IPS-15b (cell line): ENCODE data around the gene TANC1.

ENCODE experiments used
- H3K27me3 ChIP-seq: one replicate; pipeline ENCODE4 v1.6.1; 2013; ENCODE audit warnings: low read length; ENCODE audit not compliant: control insufficient read depth, insufficient read depth
- H3K36me3 ChIP-seq: one replicate; pipeline ENCODE4 v1.6.1; 2013; ENCODE audit warnings: low read length; ENCODE audit not compliant: control insufficient read depth, insufficient read depth
- H3K4me1 ChIP-seq: one replicate; pipeline ENCODE4 v1.6.1; 2013; ENCODE audit warnings: mild to moderate bottlenecking, low read length; ENCODE audit not compliant: control insufficient read depth, insufficient read depth
- H3K4me3 ChIP-seq: one replicate; pipeline ENCODE4 v1.5.1; 2013; ENCODE audit warnings: low read depth, low read length
- H3K9ac ChIP-seq: one replicate; pipeline ENCODE4 v1.6.1; 2013; ENCODE audit warnings: low read depth, mild to moderate bottlenecking, low read length
- H3K9me3 ChIP-seq: one replicate; pipeline ENCODE4 v1.6.1; 2013; ENCODE audit warnings: mild to moderate bottlenecking, low read length; ENCODE audit not compliant: control insufficient read depth, insufficient read depth

Gene TANC1

DNA sequence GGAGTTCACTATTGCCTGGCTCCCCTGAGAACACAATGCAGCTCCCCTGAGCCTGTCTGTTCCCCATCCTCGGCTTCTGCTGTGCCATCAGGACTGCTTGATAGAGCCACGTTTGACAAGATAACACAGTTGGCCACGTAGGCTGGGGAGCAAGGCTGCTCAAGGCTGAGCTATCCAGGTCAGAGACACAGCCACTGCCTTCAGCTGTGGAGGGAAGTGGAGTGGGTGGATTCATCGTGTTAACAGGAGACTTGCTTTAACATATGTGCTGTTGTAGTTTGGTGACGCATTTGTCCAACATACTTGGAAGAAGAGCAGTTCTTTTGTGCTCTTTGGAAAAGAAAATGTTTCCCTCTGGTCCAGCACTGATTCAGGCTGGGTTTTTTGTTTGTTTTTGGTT is 249.2 kb downstream of the TANC1 start:
- Histone ChIP-seq H3K4me3 (no peak overlapping the region), H3K27me3 (peaks cover 21% of the 10 kb centered on the region), H3K9me3 (no peaks in the 10 kb centered on the region), H3K36me3 (peaks cover 3% of the 10 kb centered on the region), H3K9ac (no peak overlapping the region), H3K4me1 (no peaks in the 10 kb centered on the region)

- H3K9me3 ChIP-seq: no peaks in the 10 kb centered on the region
- peaks cover 15% of the 10 kb centered on the region for H3K27me3 ChIP-seq
- H3K4me3 ChIP-seq: no peak overlapping the region
- peaks cover 3% of the 10 kb centered on the region for H3K36me3 ChIP-seq
- H3K4me1 ChIP-seq: no peaks in the 10 kb centered on the region
- no peak overlapping the region for H3K9ac ChIP-seq
These were observed 249.9 kb downstream of the TANC1 start for GRCh38 chr2:159218389-159218788.

GRCh38 chr2:159219394-159219998 is 251.1 kb downstream of the TANC1 start:
- no peak overlapping the region for H3K4me3 ChIP-seq
- H3K9ac ChIP-seq: no peak overlapping the region
- H3K9me3 ChIP-seq: no peaks in the 10 kb centered on the region
- no peaks in the 10 kb centered on the region for H3K4me1 ChIP-seq
- H3K36me3 ChIP-seq: peaks cover under 1% of the 10 kb centered on the region
- H3K27me3 ChIP-seq: peaks cover 8% of the 10 kb centered on the region

GRCh38 chr2:159224061-159224813 is 255.8 kb downstream of the TANC1 start:
- H3K27me3 ChIP-seq: no peaks in the 10 kb centered on the region
- H3K4me3 ChIP-seq: no peak overlapping the region
- H3K4me1 ChIP-seq: no peaks in the 10 kb centered on the region
- no peak overlapping the region for H3K9ac ChIP-seq
- H3K9me3 ChIP-seq: no peaks in the 10 kb centered on the region
- H3K36me3 ChIP-seq: no peaks in the 10 kb centered on the region

DNA sequence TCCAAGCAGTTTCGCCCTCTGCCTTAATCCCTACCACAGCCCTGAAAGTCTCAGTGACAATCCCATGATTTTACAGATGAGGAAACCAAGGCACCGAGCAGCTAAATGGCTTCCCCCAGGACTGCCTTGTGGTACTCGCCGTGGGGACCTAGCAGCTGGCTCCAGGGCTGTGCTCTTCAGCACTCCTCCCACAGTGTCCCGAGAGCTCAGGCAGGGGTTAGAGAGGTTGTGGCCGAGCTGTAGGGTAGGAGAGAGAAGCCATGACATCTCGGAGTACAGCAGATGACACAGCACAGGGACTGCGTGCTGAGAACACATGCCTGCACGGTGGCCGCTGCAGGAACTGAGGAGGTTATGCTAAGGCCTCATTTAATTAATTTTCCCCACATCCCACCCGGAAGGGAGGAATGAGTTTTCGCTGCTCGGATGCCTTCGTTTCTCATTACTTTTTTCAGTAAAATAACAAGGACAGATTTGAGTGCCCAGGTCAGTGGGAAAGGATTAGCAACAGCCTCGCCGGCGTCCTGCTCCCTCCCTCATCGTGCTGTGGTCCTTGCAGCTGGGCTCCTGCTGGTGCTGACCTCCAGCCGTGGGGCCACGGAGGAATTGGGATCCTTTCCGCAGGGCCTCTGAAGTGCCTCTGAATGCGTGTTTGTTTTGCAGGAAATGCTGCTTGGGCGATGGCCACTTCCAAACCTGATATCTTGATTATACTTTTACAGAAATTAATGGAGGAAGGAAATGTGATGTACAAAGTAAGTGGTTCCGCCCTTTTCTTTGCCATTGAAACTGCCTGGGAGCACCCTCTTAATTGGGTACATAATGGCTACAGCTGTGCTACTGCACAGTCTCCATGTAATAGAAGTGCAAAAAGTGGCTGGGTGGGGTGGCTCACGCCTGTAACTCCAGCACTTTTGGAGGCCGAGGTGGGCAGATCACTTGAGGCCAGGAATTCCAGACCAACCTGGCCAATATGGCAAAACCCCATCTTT is 256.9 kb downstream of the TANC1 start:
- Histone ChIP-seq H3K4me3 (no peak overlapping the region), H3K27me3 (no peaks in the 10 kb centered on the region), H3K9ac (no peak overlapping the region), H3K36me3 (no peaks in the 10 kb centered on the region), H3K9me3 (no peaks in the 10 kb centered on the region), H3K4me1 (no peaks in the 10 kb centered on the region)

DNA sequence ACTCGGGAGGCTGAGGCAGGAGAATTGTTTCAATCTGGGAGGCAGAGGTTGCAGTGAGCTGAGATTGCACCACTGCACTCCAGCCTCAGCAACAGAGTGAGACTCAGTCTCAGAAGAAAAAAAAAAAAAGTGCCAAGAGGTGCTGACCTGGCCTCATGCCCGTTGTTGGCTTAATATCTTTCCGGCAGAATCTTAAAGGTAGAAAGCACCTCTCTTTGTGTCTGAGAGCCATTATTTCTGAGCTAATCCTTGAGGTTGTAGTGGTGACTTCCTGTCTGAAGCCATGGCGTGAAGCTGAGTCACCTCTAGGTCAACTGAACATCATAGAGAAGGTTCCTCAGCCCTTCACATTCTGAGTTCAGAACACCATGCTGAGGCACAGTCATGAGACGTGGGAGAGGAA is 257.6 kb downstream of the TANC1 start:
- Histone ChIP-seq H3K9me3 (no peaks in the 10 kb centered on the region), H3K9ac (no peak overlapping the region), H3K36me3 (no peaks in the 10 kb centered on the region), H3K4me1 (no peaks in the 10 kb centered on the region), H3K27me3 (no peaks in the 10 kb centered on the region), H3K4me3 (no peak overlapping the region)

GRCh38 chr2:159226608-159227385 is 258.4 kb downstream of the TANC1 start:
- H3K9ac ChIP-seq: no peak overlapping the region
- no peaks in the 10 kb centered on the region for H3K9me3 ChIP-seq
- H3K4me1 ChIP-seq: no peaks in the 10 kb centered on the region
- H3K36me3 ChIP-seq: no peaks in the 10 kb centered on the region
- H3K27me3 ChIP-seq: no peaks in the 10 kb centered on the region
- H3K4me3 ChIP-seq: no peak overlapping the region

- Histone ChIP-seq H3K4me3 (no peak overlapping the region), H3K9ac (no peak overlapping the region), H3K9me3 (no peaks in the 10 kb centered on the region), H3K4me1 (no peaks in the 10 kb centered on the region), H3K36me3 (no peaks in the 10 kb centered on the region), H3K27me3 (no peaks in the 10 kb centered on the region)
These were observed 259.0 kb downstream of the TANC1 start for GRCh38 chr2:159227467-159227866.

DNA sequence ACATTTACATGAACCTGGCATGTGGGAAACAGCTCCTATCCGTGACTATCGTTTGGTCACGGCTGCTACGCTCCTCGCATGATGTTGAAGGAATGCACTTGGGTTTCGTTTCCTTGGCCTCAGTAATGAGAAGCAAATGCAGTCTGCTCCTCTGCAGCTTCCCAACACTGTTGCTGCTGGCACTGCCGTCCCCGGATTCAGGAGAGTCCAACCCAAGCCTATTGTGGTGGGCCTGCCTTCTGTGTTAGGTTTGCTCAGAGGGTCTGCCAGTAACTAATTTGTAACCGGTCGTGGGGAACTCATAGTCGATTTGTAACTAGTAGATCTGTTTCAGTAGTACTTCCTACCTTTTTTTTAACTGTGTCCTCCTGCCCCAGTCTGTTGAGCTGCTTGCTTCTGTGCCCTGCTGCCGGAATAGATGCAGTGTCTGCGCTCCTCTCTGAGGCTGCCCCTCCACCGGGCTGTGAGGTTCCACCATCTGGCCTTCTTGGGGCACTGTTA is 259.7 kb downstream of the TANC1 start:
- no peaks in the 10 kb centered on the region for H3K36me3 ChIP-seq
- H3K27me3 ChIP-seq: no peaks in the 10 kb centered on the region
- no peaks in the 10 kb centered on the region for H3K9me3 ChIP-seq
- H3K9ac ChIP-seq: no peak overlapping the region
- H3K4me3 ChIP-seq: no peak overlapping the region
- no peaks in the 10 kb centered on the region for H3K4me1 ChIP-seq

GRCh38 chr2:159229476-159230144 is 261.2 kb downstream of the TANC1 start:
- no peaks in the 10 kb centered on the region for H3K36me3 ChIP-seq
- no peaks in the 10 kb centered on the region for H3K27me3 ChIP-seq
- H3K9me3 ChIP-seq: no peaks in the 10 kb centered on the region
- no peaks in the 10 kb centered on the region for H3K4me1 ChIP-seq
- no peak overlapping the region for H3K9ac ChIP-seq
- no peak overlapping the region for H3K4me3 ChIP-seq
